Smooth muscle cell (in vitro differentiated cells): ENCODE measurements around the gene SLC9A5. TPM values are rescaled to one million over a fixed set of nuclear protein-coding genes. Genes with fewer than 3 reads are reported as not detected.

Source experiments
- DNase-seq: peaks from one replicate; lab custom pipeline; 2025; ENCODE audit not compliant: unreplicated experiment; lab: John Stamatoyannopoulos, UW
- H2AFZ ChIP-seq: fragments of 200-600 bp; sonication (generic); 2 replicates; pipeline ENCODE4 v1.6.0; 2016; ENCODE audit warnings: antibody characterized with exemption, low read depth, mild to moderate bottlenecking
- H3F3A ChIP-seq: fragments of 200-600 bp; sonication (generic); 2 replicates; pipeline ENCODE4 v1.6.0; 2017; ENCODE audit warnings: antibody characterized with exemption, low read depth
- H3K27ac ChIP-seq: fragments of 200-600 bp; sonication (generic); 2 replicates; pipeline ENCODE4 v1.5.1; 2016; ENCODE audit warnings: low read depth, mild to moderate bottlenecking
- H3K27me3 ChIP-seq: fragments of 200-600 bp; sonication (generic); 2 replicates; pipeline ENCODE4 v1.6.1; 2016; ENCODE audit warnings: low read depth, mild to moderate bottlenecking
- H3K36me3 ChIP-seq: fragments of 200-600 bp; sonication (generic); 2 replicates; pipeline ENCODE4 v1.5.1; 2016; ENCODE audit warnings: low read depth
- H3K4me1 ChIP-seq: fragments of 200-600 bp; sonication (generic); 2 replicates; pipeline ENCODE4 v1.5.1; 2016; ENCODE audit warnings: low read depth
- H3K4me2 ChIP-seq: fragments of 200-600 bp; sonication (generic); 2 replicates; pipeline ENCODE4 v1.6.0; 2016; ENCODE audit warnings: mild to moderate bottlenecking
- H3K4me3 ChIP-seq: fragments of 200-600 bp; sonication (generic); 2 replicates; pipeline ENCODE4 v1.5.1; 2016; ENCODE audit warnings: mild to moderate bottlenecking
- H3K79me2 ChIP-seq: fragments of 200-600 bp; sonication (generic); 2 replicates; pipeline ENCODE4 v1.6.0; 2016; ENCODE audit warnings: low read depth, mild to moderate bottlenecking
- H3K9ac ChIP-seq: fragments of 200-600 bp; sonication (generic); 2 replicates; pipeline ENCODE4 v1.6.0; 2016; ENCODE audit warnings: low read depth
- H3K9me3 ChIP-seq: fragments of 200-600 bp; sonication (generic); replicated peaks from 2 replicates; pipeline ENCODE4 v1.5.1; 2016; ENCODE audit warnings: low read depth
- H4K20me1 ChIP-seq: fragments of 200-600 bp; sonication (generic); 2 replicates; pipeline ENCODE4 v1.6.0; 2016; ENCODE audit warnings: low read depth
- whole genome bisulfite sequencing: methylation state at CpG from one replicate; pipeline ENCODE4 v1.1.7; 2016; ENCODE audit warnings: low lambda C conversion rate; 5-methylcytosine and 5-hydroxymethylcytosine counted together
- microRNA counts: library from miRNA; unstranded; fragments of <30 nt; microRNA quantifications from one replicate; lab custom pipeline; 2016
- microRNA-seq: library from miRNA; unstranded; fragments of <30 nt; microRNA quantifications from one replicate; pipeline ENCODE4, GENCODE V29; 2016; ENCODE audit warnings: borderline number of aligned reads
- polyA plus RNA-seq: library from polyadenylated mRNA; unstranded; fragments of >200 nt; fragmentation: Nextera tagmentation; extraction: Ambion mirVana; gene quantifications from 2 replicates; pipeline ENCODE4 v1.2.1, GENCODE V29; 2016
- small RNA-seq: library from RNA; depleted of rRNA; stranded (forward); fragments of <200 nt; gene quantifications from one replicate; pipeline ENCODE3, GENCODE V24; 2014
- total RNA-seq: library from RNA; depleted of rRNA; stranded (reverse); fragments of >200 nt; gene quantifications from 2 replicates; pipeline ENCODE4 v1.2.3, GENCODE V29; 2014
- TF ChIP-seq, protein P1 (sequence below): fragments of 200-600 bp; sonication (generic); IDR thresholded peaks from 2 replicates; pipeline ENCODE4 v1.5.1; 2017; ENCODE audit warnings: borderline replicate concordance, mild to moderate bottlenecking, antibody characterized with exemption; ENCODE audit not compliant: insufficient read depth, poor library complexity, severe bottlenecking

The SLC9A5 gene
- total and polyA plus RNA-seq, 2 experiments from 2014 or later: 2.1 to 9.1 TPM

DNA sequence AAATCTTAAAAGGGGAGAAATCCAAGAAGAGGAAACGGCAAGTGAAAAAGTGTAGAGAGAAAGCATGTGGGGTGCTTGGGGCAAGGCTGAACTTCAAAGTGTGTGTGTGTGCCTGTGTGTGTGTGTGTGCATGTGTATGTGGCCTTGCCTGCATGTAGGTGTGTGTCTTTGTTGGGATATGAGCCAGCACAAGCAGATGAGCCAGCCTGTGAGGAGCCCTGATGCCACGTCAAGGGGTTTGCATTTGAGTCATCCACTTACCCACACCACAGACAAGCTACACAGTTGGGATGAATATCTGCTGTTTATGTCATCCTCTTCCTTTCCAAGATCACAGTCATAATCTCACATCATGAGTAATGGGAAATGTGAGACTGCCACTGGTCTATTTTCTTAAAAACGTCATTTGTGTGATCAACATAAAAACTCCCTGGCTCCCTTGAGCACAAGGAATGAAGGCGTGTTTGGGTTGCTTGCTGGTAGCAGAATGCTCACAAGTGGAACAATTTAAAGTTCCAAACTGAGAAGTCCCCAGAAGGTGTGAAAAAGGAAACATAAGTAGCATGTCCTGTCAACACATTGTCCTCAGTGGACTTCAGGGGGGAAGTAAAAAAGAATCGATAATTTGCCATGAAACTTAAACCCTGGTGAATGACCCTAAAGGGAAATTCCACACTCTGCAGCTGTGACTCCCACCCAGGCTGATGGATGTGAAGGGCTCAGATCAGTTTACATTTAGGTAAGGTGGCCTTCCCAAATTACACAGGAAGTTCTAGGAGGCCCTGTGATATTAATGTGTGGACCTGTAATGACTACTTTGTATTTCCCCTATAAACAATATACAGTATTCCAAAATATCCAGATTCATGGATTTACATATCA, 63.1 kb downstream of the SLC9A5 start:
- DNase-seq: peak; percentile 32
- TF ChIP-seq, protein P1, sequence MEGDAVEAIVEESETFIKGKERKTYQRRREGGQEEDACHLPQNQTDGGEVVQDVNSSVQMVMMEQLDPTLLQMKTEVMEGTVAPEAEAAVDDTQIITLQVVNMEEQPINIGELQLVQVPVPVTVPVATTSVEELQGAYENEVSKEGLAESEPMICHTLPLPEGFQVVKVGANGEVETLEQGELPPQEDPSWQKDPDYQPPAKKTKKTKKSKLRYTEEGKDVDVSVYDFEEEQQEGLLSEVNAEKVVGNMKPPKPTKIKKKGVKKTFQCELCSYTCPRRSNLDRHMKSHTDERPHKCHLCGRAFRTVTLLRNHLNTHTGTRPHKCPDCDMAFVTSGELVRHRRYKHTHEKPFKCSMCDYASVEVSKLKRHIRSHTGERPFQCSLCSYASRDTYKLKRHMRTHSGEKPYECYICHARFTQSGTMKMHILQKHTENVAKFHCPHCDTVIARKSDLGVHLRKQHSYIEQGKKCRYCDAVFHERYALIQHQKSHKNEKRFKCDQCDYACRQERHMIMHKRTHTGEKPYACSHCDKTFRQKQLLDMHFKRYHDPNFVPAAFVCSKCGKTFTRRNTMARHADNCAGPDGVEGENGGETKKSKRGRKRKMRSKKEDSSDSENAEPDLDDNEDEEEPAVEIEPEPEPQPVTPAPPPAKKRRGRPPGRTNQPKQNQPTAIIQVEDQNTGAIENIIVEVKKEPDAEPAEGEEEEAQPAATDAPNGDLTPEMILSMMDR: no peak
- no peaks in the 10 kb centered on the region for H3K79me2 ChIP-seq
- no peaks in the 10 kb centered on the region for H3K27me3 ChIP-seq
- H3F3A ChIP-seq: peaks cover 26% of the 10 kb centered on the region
- peak overlapping the region; percentile 44 for H3K4me2 ChIP-seq
- WGBS: 8% methylated on average over 5 of the region's 5 CpGs
- no peaks in the 10 kb centered on the region for H3K36me3 ChIP-seq
- H4K20me1 ChIP-seq: no peaks in the 10 kb centered on the region
- H3K27ac ChIP-seq: peak overlapping the region; percentile 98
- peaks cover 9% of the 10 kb centered on the region for H3K4me1 ChIP-seq
- no peaks in the 10 kb centered on the region for H3K9me3 ChIP-seq
- H3K9ac ChIP-seq: peak overlapping the region; percentile 82
- H3K4me3 ChIP-seq: no peak overlapping the region
- peak overlapping the region; percentile 44 for H2AFZ ChIP-seq

GRCh38 chr16:67312719-67313118, 63.9 kb downstream of the SLC9A5 start:
- H3K36me3 ChIP-seq: no peaks in the 10 kb centered on the region
- no peaks in the 10 kb centered on the region for H4K20me1 ChIP-seq
- H3K9me3 ChIP-seq: no peaks in the 10 kb centered on the region
- H2AFZ ChIP-seq: peak overlapping the region; percentile 38
- no peak for DNase-seq
- H3K4me1 ChIP-seq: peaks cover 9% of the 10 kb centered on the region
- H3K4me3 ChIP-seq: no peak overlapping the region
- H3K27ac ChIP-seq: peak overlapping the region; percentile 98
- no peaks in the 10 kb centered on the region for H3K79me2 ChIP-seq
- peak overlapping the region; percentile 82 for H3K9ac ChIP-seq
- H3K27me3 ChIP-seq: no peaks in the 10 kb centered on the region
- TF ChIP-seq, protein P1: no peak
- peaks cover 26% of the 10 kb centered on the region for H3F3A ChIP-seq
- H3K4me2 ChIP-seq: peak overlapping the region; percentile 44

GRCh38 chr16:67317853-67318252, 69.1 kb downstream of the SLC9A5 start:
- Histone ChIP-seq H3K9me3 (no peaks in the 10 kb centered on the region), H3K36me3 (no peaks in the 10 kb centered on the region), H2AFZ (no peak overlapping the region), H3K27ac (no peak overlapping the region), H3K9ac (no peak overlapping the region), H4K20me1 (no peaks in the 10 kb centered on the region), H3K4me1 (peaks cover under 1% of the 10 kb centered on the region), H3K79me2 (no peaks in the 10 kb centered on the region), H3K27me3 (peaks cover 17% of the 10 kb centered on the region), H3K4me2 (no peak overlapping the region), H3K4me3 (no peak overlapping the region), H3F3A (peaks cover 1% of the 10 kb centered on the region)
- DNase-seq: no peak
- TF ChIP-seq, protein P1: no peak

MicroRNAs encoded within 50 kb of the gene (microRNA counts, 767-probe panel; counts per million panel counts)
- microRNA hsa-miR-328 (lab: Ali Mortazavi, UCI): 183 counts per million

Small RNA genes lying within 50 kb of the gene (microRNA-seq; reads per million reads assigned to microRNA genes)
- 347 reads per million, percentile 70 among the genes with 10 or more reads in this experiment for gene MIR328

Small RNA genes lying within 50 kb of the gene (small RNA-seq; reads per million reads assigned to genes)
- gene MIR328: 2.3 reads per million, percentile 47 among the genes with 10 or more reads in this experiment

Other genes starting within 250 kb of the SLC9A5 start
- gene CBFB, start 219.8 kb upstream of the SLC9A5 start, total RNA-seq: 41.1 and 53.9 TPM in 2 replicates
- gene CBFB, start 219.8 kb upstream of the SLC9A5 start, polyA plus RNA-seq: 40.2 and 50.9 TPM in 2 replicates
- 15.5 and 30.2 TPM in 2 replicates for gene PHAF1, start 139.0 kb upstream of the SLC9A5 start, total RNA-seq
- 15.5 and 24.5 TPM in 2 replicates for gene PHAF1, start 139.0 kb upstream of the SLC9A5 start, polyA plus RNA-seq
- 29.9 and 30.7 TPM in 2 replicates for gene B3GNT9, start 98.0 kb upstream of the SLC9A5 start, total RNA-seq
- gene B3GNT9, start 98.0 kb upstream of the SLC9A5 start, polyA plus RNA-seq: 35.5 and 39.3 TPM in 2 replicates
- 11.8 and 12.5 TPM in 2 replicates for gene TRADD, start 89.1 kb upstream of the SLC9A5 start, total RNA-seq
- gene TRADD, start 89.1 kb upstream of the SLC9A5 start, polyA plus RNA-seq: 27.2 and 35.4 TPM in 2 replicates
- gene FBXL8, start 89.0 kb upstream of the SLC9A5 start, total RNA-seq: 1.9 and 7.7 TPM in 2 replicates
- gene FBXL8, start 89.0 kb upstream of the SLC9A5 start, polyA plus RNA-seq: 12.0 and 13.5 TPM in 2 replicates
- 2.9 and 6.1 TPM in 2 replicates for gene HSF4, start 84.2 kb upstream of the SLC9A5 start, total RNA-seq
- gene HSF4, start 84.2 kb upstream of the SLC9A5 start, polyA plus RNA-seq: 2.9 and 3.9 TPM in 2 replicates
- 13.9 and 33.0 TPM in 2 replicates for gene NOL3, start 78.4 kb upstream of the SLC9A5 start, total RNA-seq
- 36.4 and 47.8 TPM in 2 replicates for gene NOL3, start 78.4 kb upstream of the SLC9A5 start, polyA plus RNA-seq
- 24.0 and 31.8 TPM in 2 replicates for gene MATCAP1, start 65.0 kb upstream of the SLC9A5 start, total RNA-seq
- gene MATCAP1, start 65.0 kb upstream of the SLC9A5 start, polyA plus RNA-seq: 24.7 and 28.5 TPM in 2 replicates
- not detected in 2 replicates for gene EXOC3L1, start 58.8 kb upstream of the SLC9A5 start, total RNA-seq
- gene EXOC3L1, start 58.8 kb upstream of the SLC9A5 start, polyA plus RNA-seq: 0.51 and 0.84 TPM in 2 replicates
- gene E2F4, start 56.8 kb upstream of the SLC9A5 start, total RNA-seq: 50.1 and 53.8 TPM in 2 replicates
- gene E2F4, start 56.8 kb upstream of the SLC9A5 start, polyA plus RNA-seq: 49.9 and 60.9 TPM in 2 replicates
- gene ELMO3, start 49.8 kb upstream of the SLC9A5 start, total RNA-seq: 3.8 and 6.7 TPM in 2 replicates
- gene ELMO3, start 49.8 kb upstream of the SLC9A5 start, polyA plus RNA-seq: 2.2 and 7.8 TPM in 2 replicates
- 45.4 and 56.9 TPM in 2 replicates for gene TMEM208, start 21.8 kb upstream of the SLC9A5 start, total RNA-seq
- gene TMEM208, start 21.8 kb upstream of the SLC9A5 start, polyA plus RNA-seq: 156 and 171 TPM in 2 replicates
- 7.2 and 16.0 TPM in 2 replicates for gene FHOD1, start 1.5 kb upstream of the SLC9A5 start, total RNA-seq
- 23.3 and 30.5 TPM in 2 replicates for gene FHOD1, start 1.5 kb upstream of the SLC9A5 start, polyA plus RNA-seq
- 3.9 and 27.0 TPM in 2 replicates for gene PLEKHG4, start 30.6 kb downstream of the SLC9A5 start, total RNA-seq
- 2.7 and 9.9 TPM in 2 replicates for gene PLEKHG4, start 30.6 kb downstream of the SLC9A5 start, polyA plus RNA-seq
- gene KCTD19, start 77.8 kb downstream of the SLC9A5 start, total RNA-seq: 0.04 TPM in 1 of 2 replicates, not detected in the other
- gene KCTD19, start 77.8 kb downstream of the SLC9A5 start, polyA plus RNA-seq: 0.49 and 0.59 TPM in 2 replicates
- gene LRRC36, start 77.8 kb downstream of the SLC9A5 start, total RNA-seq: not detected in 2 replicates
- 0.24 TPM in 1 of 2 replicates, not detected in the other for gene LRRC36, start 77.8 kb downstream of the SLC9A5 start, polyA plus RNA-seq
- 1.9 TPM in 2 replicates for gene TPPP3, start 144.5 kb downstream of the SLC9A5 start, total RNA-seq
- 1.3 and 2.7 TPM in 2 replicates for gene TPPP3, start 144.5 kb downstream of the SLC9A5 start, polyA plus RNA-seq
- 7.1 and 7.9 TPM in 2 replicates for gene ZDHHC1, start 167.5 kb downstream of the SLC9A5 start, total RNA-seq
- gene ZDHHC1, start 167.5 kb downstream of the SLC9A5 start, polyA plus RNA-seq: 14.2 and 15.7 TPM in 2 replicates
- gene HSD11B2, start 182.1 kb downstream of the SLC9A5 start, total RNA-seq: not detected in 2 replicates
- not detected in 2 replicates for gene HSD11B2, start 182.1 kb downstream of the SLC9A5 start, polyA plus RNA-seq
- 74.7 and 96.8 TPM in 2 replicates for gene ATP6V0D1, start 232.2 kb downstream of the SLC9A5 start, total RNA-seq
- 114 and 128 TPM in 2 replicates for gene ATP6V0D1, start 232.2 kb downstream of the SLC9A5 start, polyA plus RNA-seq
- not detected in 2 replicates for gene AGRP, start 234.6 kb downstream of the SLC9A5 start, total RNA-seq
- gene AGRP, start 234.6 kb downstream of the SLC9A5 start, polyA plus RNA-seq: not detected in 2 replicates